Astrocyte of the spinal cord (primary cell): ENCODE data around the gene CLDN20.
"Not testable (repeated sequence)": the region's sequence is repeated elsewhere in the genome, so short reads cannot be mapped to it uniquely, and the experiment has no call there.

ENCODE experiments used
- DNase-seq: peaks from one replicate; pipeline ENCODE4 v3.0.0; 2011; ENCODE audit warnings: low read depth, low spot score
- H3K4me3 ChIP-seq: 2 replicates; pipeline ENCODE4 v1.5.1; 2011; ENCODE audit warnings: low read depth, mild to moderate bottlenecking, low read length, moderate library complexity
- CTCF ChIP-seq: IDR thresholded peaks from 2 replicates; pipeline ENCODE4 v1.5.1; 2012; ENCODE audit warnings: low read depth, mild to moderate bottlenecking, low read length, inconsistent platforms
- in situ Hi-C: cut with HindIII; loops from 2 replicates; pipeline ENCODE4 v1.10.0; 2017; ENCODE audit warnings: low sequenced_read_pairs

CLDN20 gene

GRCh38 chr6:155222506-155222905 lies 41.3 kb upstream of the CLDN20 start:
- no peak overlapping the region for H3K4me3 ChIP-seq
- DNase-seq: no peak
- no peak for TF ChIP-seq CTCF
- in situ Hi-C loops: no loop called here

GRCh38 chr6:155223646-155224451 lies 40.0 kb upstream of the CLDN20 start:
- DNase-seq: peak; percentile 93
- in situ Hi-C loops: no loop called here
- TF ChIP-seq CTCF: no peak
- no peak overlapping the region for H3K4me3 ChIP-seq

GRCh38 chr6:155224618-155225017 lies 39.2 kb upstream of the CLDN20 start:
- DNase-seq: no peak
- TF ChIP-seq CTCF: no peak
- H3K4me3 ChIP-seq: no peak overlapping the region
- in situ Hi-C loops: no loop called here

GRCh38 chr6:155227046-155227445 lies 36.8 kb upstream of the CLDN20 start:
- H3K4me3 ChIP-seq: no peak overlapping the region
- DNase-seq: peak; percentile 52
- in situ Hi-C loops: no loop called here
- TF ChIP-seq CTCF: no peak

GRCh38 chr6:155228546-155229166 lies 35.2 kb upstream of the CLDN20 start:
- no peak overlapping the region for H3K4me3 ChIP-seq
- TF ChIP-seq CTCF: no peak
- in situ Hi-C loops: no loop called here
- DNase-seq: peak; percentile 23

- in situ Hi-C loops, DNase-seq, H3K4me3 ChIP-seq: not testable (repeated sequence)
Observed at GRCh38 chr6:155230975-155231374, 32.8 kb upstream of the CLDN20 start.

- in situ Hi-C loops: no loop called here
Observed at GRCh38 chr6:155232848-155233247, 31.0 kb upstream of the CLDN20 start.

More at GRCh38 chr6:155232848-155233247, 31.0 kb upstream of the CLDN20 start:
- no peak for TF ChIP-seq CTCF
- no peak for DNase-seq
- H3K4me3 ChIP-seq: no peak overlapping the region
